Loucy (cell line): Measurements from ENCODE around the gene MRPL34.

Source experiments
- H2AFZ ChIP-seq: fragments of 200-600 bp; sonication (generic); 2 replicates; pipeline ENCODE4 v1.6.0; 2016; ENCODE audit warnings: antibody characterized with exemption, mild to moderate bottlenecking, low read length, moderate library complexity
- H3F3A ChIP-seq: fragments of 200-600 bp; 2 replicates; pipeline ENCODE4 v1.6.0; 2016; ENCODE audit warnings: antibody characterized with exemption, low read depth, mild to moderate bottlenecking
- H3K27me3 ChIP-seq: fragments of 200-600 bp; sonication (generic); 2 replicates; pipeline ENCODE4 v1.6.1; 2014; ENCODE audit warnings: low read length, mild to moderate bottlenecking; ENCODE audit not compliant: insufficient read depth, poor library complexity, severe bottlenecking
- H3K36me3 ChIP-seq: fragments of 200-600 bp; sonication (generic); 2 replicates; pipeline ENCODE4 v1.6.1; 2016; ENCODE audit warnings: low read length; ENCODE audit not compliant: insufficient read depth
- H3K4me1 ChIP-seq: fragments of 200-600 bp; sonication (generic); 2 replicates; pipeline ENCODE4 v1.5.1; 2014; ENCODE audit warnings: low read length, mild to moderate bottlenecking; ENCODE audit not compliant: insufficient read depth, poor library complexity, severe bottlenecking
- H3K4me2 ChIP-seq: fragments of 200-600 bp; sonication (generic); 2 replicates; pipeline ENCODE4 v1.6.0; 2014; ENCODE audit warnings: antibody characterized with exemption, low read length, low read depth, mild to moderate bottlenecking; ENCODE audit not compliant: poor library complexity, severe bottlenecking
- H3K4me3 ChIP-seq: fragments of 200-600 bp; sonication (generic); 2 replicates; pipeline ENCODE4 v1.5.1; 2014; ENCODE audit warnings: low read length, mild to moderate bottlenecking, mixed read lengths; ENCODE audit not compliant: poor library complexity, severe bottlenecking
- H3K79me2 ChIP-seq: fragments of 200-600 bp; sonication (generic); 2 replicates; pipeline ENCODE4 v1.6.1; 2014; ENCODE audit warnings: low read length; ENCODE audit not compliant: insufficient read depth
- H3K9ac ChIP-seq: fragments of 200-600 bp; sonication (generic); 2 replicates; pipeline ENCODE4 v1.6.0; 2014; ENCODE audit warnings: mild to moderate bottlenecking, low read depth, low read length, moderate library complexity; ENCODE audit not compliant: poor library complexity, severe bottlenecking
- H3K9me2 ChIP-seq: fragments of 200-600 bp; sonication (generic); replicated peaks from 2 replicates; pipeline ENCODE4 v1.6.1; 2016; ENCODE audit warnings: low read depth, low read length, mixed read lengths
- H3K9me3 ChIP-seq: fragments of 200-600 bp; sonication (generic); 2 replicates; pipeline ENCODE4 v1.6.1; 2014; ENCODE audit warnings: mild to moderate bottlenecking, antibody characterized with exemption, low read length, low read depth; ENCODE audit not compliant: insufficient read depth
- H4K20me1 ChIP-seq: fragments of 200-600 bp; sonication (generic); 2 replicates; pipeline ENCODE4 v1.6.0; 2014; ENCODE audit warnings: antibody characterized with exemption, low read length, mild to moderate bottlenecking; ENCODE audit not compliant: insufficient read depth, poor library complexity, severe bottlenecking
- EZH2phosphoT487 ChIP-seq: fragments of 200-600 bp; IDR thresholded peaks from 2 replicates; pipeline ENCODE4 v1.6.1; 2018; ENCODE audit warnings: antibody characterized with exemption, mild to moderate bottlenecking, moderate library complexity, borderline replicate concordance
- TF ChIP-seq, protein P1 (sequence below): fragments of 200-600 bp; sonication (generic); conservative IDR thresholded peaks from 2 replicates; pipeline ENCODE4 v1.5.1; 2014; ENCODE audit warnings: mild to moderate bottlenecking, antibody characterized with exemption, low read length

MRPL34 gene

GRCh38 chr19:17263712-17264640 is 41.7 kb upstream of the MRPL34 start:
- Histone ChIP-seq H3K4me1 (peaks cover 8% of the 10 kb centered on the region), H3K9me3 (peaks cover 4% of the 10 kb centered on the region; the same call in 1 of the 2 replicates), H3K36me3 (no peaks in the 10 kb centered on the region), H2AFZ (peak overlapping the region; percentile 50; the same call in 1 of the 2 replicates), H3F3A (no peaks in the 10 kb centered on the region), H3K9me2 (no peaks in the 10 kb centered on the region), H3K4me2 (no peak overlapping the region), H3K79me2 (peaks cover 17% of the 10 kb centered on the region), H3K27me3 (no peaks in the 10 kb centered on the region), H4K20me1 (no peaks in the 10 kb centered on the region), H3K9ac (peak overlapping the region; percentile 23), H3K4me3 (no peak overlapping the region)
- no peak for TF ChIP-seq EZH2phosphoT487
- TF ChIP-seq, protein P1, sequence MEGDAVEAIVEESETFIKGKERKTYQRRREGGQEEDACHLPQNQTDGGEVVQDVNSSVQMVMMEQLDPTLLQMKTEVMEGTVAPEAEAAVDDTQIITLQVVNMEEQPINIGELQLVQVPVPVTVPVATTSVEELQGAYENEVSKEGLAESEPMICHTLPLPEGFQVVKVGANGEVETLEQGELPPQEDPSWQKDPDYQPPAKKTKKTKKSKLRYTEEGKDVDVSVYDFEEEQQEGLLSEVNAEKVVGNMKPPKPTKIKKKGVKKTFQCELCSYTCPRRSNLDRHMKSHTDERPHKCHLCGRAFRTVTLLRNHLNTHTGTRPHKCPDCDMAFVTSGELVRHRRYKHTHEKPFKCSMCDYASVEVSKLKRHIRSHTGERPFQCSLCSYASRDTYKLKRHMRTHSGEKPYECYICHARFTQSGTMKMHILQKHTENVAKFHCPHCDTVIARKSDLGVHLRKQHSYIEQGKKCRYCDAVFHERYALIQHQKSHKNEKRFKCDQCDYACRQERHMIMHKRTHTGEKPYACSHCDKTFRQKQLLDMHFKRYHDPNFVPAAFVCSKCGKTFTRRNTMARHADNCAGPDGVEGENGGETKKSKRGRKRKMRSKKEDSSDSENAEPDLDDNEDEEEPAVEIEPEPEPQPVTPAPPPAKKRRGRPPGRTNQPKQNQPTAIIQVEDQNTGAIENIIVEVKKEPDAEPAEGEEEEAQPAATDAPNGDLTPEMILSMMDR, result no peak

- Histone ChIP-seq H3K4me1 (peaks cover 8% of the 10 kb centered on the region), H3K79me2 (peaks cover 20% of the 10 kb centered on the region), H4K20me1 (no peaks in the 10 kb centered on the region), H3K27me3 (no peaks in the 10 kb centered on the region), H3K9ac (peak within 1 kb of the TSS; percentile 23), H3K9me2 (no peaks in the 10 kb centered on the region), H3K4me3 (no peak within 1 kb of the TSS), H3K9me3 (peaks cover under 1% of the 10 kb centered on the region; the same call in 1 of the 2 replicates), H3F3A (no peaks in the 10 kb centered on the region), H3K4me2 (no peak within 1 kb of the TSS), H2AFZ (peak within 1 kb of the TSS; percentile 50), H3K36me3 (no peaks in the 10 kb centered on the region)
- TF ChIP-seq, protein P1, result no peak
- no peak for TF ChIP-seq EZH2phosphoT487
Measured at GRCh38 chr19:17264641-17264979, 41.1 kb upstream of the MRPL34 start, which contains the start of gene USHBP1. Gene USHBP1, minus strand, starts transcription at chr19:17264745. Its CDS starts 446 bp downstream, at chr19:17264299.

DNA sequence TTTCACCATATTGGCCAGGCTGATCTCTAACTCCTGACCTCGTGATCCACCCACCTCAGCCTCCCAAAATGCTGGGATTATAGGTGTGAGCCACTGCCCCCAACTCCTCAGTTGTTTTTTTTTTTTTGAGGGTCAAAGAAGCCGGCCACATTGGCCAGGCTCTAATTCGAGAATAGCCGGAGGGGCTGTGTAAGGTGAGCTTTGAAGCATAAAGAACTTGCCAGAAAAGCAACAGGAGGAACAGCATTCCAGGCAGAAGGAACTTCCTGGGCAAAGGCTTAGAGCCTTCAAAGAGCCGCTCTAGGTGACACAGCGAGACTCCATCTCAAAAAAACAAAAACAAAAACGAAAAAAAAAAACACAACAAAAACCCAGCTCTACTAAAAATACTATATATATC is 39.6 kb upstream of the MRPL34 start:
- Histone ChIP-seq H3K4me2 (no peak overlapping the region), H3F3A (no peaks in the 10 kb centered on the region), H3K79me2 (peaks cover 20% of the 10 kb centered on the region), H4K20me1 (no peaks in the 10 kb centered on the region), H3K4me3 (no peak overlapping the region), H2AFZ (no peak overlapping the region), H3K9ac (no peak overlapping the region), H3K4me1 (peaks cover 8% of the 10 kb centered on the region), H3K36me3 (no peaks in the 10 kb centered on the region; the same call in 1 of the 2 replicates), H3K9me3 (no peaks in the 10 kb centered on the region), H3K9me2 (no peaks in the 10 kb centered on the region), H3K27me3 (no peaks in the 10 kb centered on the region)
- TF ChIP-seq, protein P1, result no peak
- TF ChIP-seq EZH2phosphoT487, result no peak
